GM12891 (cell line): Measurements from ENCODE around the gene FPGS.

Source experiments
- POLR2A ChIP-seq: IDR thresholded peaks from 2 replicates; pipeline ENCODE4 v1.6.1; 2011; ENCODE audit warnings: low read depth, low read length, control low read depth
- POLR2AphosphoS5 ChIP-seq: IDR thresholded peaks from 2 replicates; pipeline ENCODE4 v1.6.1; 2011; ENCODE audit warnings: low read depth, low read length, control low read depth
- TAF1 ChIP-seq: IDR thresholded peaks from 2 replicates; pipeline ENCODE4 v1.6.1; 2011; ENCODE audit warnings: low read depth, low read length, control low read depth

DNA sequence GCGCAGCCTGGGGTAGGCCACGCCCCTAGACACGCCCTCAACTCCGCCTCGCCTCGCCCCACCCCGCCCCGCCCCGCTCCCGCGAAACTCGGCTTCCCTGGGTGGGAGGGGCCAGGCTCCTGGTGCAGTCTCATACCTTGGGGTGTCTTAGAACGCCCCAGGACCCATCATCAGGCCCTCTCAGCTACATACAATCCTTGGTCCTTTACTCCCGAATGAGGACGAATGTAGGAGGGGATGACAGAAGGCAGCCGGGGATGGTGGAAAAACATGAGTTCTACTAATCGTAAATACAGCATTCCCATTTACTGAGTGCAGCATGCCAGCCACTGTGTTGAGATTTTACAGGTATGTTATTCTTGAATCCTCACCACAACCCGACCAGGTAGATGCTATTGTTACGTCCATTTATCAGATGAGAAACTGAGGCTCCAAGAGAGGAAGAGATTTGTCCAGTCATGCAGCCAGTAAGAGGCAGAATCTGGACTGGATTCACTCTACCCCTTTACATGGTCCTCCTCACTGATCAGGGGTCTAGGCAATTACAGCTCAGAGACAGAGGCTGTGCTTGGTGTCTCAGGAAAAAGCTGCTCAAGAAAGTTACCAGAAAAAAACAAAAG, 31.0 kb upstream of the FPGS start:
- no peak for TF ChIP-seq POLR2AphosphoS5
- TF ChIP-seq POLR2A: no peak
- no peak for TF ChIP-seq TAF1
